Measurements from ENCODE around the gene SLCO1B1.

SLCO1B1 gene

GRCh38 chr12:21265932-21266331 lies 134.9 kb downstream of the SLCO1B1 start:
- Mint-ChIP-seq H3K4me3 (no peak overlapping the region), H3K4me1 (ENCODE audit: low read depth) (no peaks in the 10 kb centered on the region), H3K27ac (no peak overlapping the region), H3K9me3 (peaks cover 10% of the 10 kb centered on the region), H3K36me3 (ENCODE audit: low read depth) (no peaks in the 10 kb centered on the region), H3K27me3 (peaks cover 3% of the 10 kb centered on the region)

GRCh38 chr12:21276826-21277225 lies 145.8 kb downstream of the SLCO1B1 start:
- Mint-ChIP-seq H3K9me3 (no peaks in the 10 kb centered on the region), H3K36me3 (ENCODE audit: low read depth) (no peaks in the 10 kb centered on the region), H3K4me1 (ENCODE audit: low read depth) (no peaks in the 10 kb centered on the region), H3K27me3 (peaks cover 28% of the 10 kb centered on the region), H3K27ac (no peak overlapping the region), H3K4me3 (no peak overlapping the region)

All from stimulated activated naive CD8-positive, alpha-beta T cell treated with anti-CD3 and anti-CD28 coated beads, Interleukin-15, Interleukin-2, amounts not matched to agents 100 ng/mL and 50 ng/mL, for 24 hours (primary cell).